Measurements from ENCODE around the gene KHSRP.

DNA sequence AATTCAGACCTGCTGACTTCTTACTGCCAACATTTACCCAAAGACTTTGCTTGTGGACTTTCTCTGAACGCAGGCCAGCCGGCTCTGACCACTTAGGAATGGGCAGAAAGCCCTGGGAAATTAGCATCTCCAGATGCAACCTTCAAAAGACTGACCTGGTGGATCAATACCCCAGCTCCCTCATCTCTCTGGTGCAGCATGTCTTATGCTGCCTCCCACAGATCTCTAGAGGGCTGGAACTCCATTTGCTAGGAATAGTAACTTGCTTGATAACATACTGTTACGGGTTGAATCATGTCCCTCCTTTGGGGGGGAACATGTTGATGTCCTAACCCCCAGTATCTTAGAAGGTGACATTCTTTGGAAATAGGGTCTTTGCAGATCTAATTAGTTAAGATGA, 21.8 kb upstream of the KHSRP start:
- TF ChIP-seq, protein P1, sequence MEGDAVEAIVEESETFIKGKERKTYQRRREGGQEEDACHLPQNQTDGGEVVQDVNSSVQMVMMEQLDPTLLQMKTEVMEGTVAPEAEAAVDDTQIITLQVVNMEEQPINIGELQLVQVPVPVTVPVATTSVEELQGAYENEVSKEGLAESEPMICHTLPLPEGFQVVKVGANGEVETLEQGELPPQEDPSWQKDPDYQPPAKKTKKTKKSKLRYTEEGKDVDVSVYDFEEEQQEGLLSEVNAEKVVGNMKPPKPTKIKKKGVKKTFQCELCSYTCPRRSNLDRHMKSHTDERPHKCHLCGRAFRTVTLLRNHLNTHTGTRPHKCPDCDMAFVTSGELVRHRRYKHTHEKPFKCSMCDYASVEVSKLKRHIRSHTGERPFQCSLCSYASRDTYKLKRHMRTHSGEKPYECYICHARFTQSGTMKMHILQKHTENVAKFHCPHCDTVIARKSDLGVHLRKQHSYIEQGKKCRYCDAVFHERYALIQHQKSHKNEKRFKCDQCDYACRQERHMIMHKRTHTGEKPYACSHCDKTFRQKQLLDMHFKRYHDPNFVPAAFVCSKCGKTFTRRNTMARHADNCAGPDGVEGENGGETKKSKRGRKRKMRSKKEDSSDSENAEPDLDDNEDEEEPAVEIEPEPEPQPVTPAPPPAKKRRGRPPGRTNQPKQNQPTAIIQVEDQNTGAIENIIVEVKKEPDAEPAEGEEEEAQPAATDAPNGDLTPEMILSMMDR (IDR thresholded peaks at IDR 0.05) = no peak
- TF ChIP-seq EZH2 (IDR thresholded peaks at IDR 0.05; ENCODE audit: borderline replicate concordance, insufficient read depth, low read depth, low read length, poor library complexity, severe bottlenecking) = no peak
